Dendritic cell treated with granulocyte-macrophage colony-stimulating factor and Interleukin-4, amounts not matched to agents 40 ng/mL and 50 ng/mL, for 4 days (primary cell): Measurements from ENCODE around the gene KDM4C.

Experiments used
- H3K27ac Mint-ChIP-seq: one replicate; pipeline ENCODE4 v1.8.0; 2022; ENCODE audit warnings: mild to moderate bottlenecking, mixed read lengths
- H3K27me3 Mint-ChIP-seq: one replicate; pipeline ENCODE4 v1.8.0; 2022; ENCODE audit warnings: mild to moderate bottlenecking, mixed read lengths
- H3K36me3 Mint-ChIP-seq: one replicate; pipeline ENCODE4 v1.8.0; 2022; ENCODE audit warnings: low read depth, mixed read lengths
- H3K4me1 Mint-ChIP-seq: one replicate; pipeline ENCODE4 v1.8.0; 2022; ENCODE audit warnings: low read depth, mixed read lengths
- H3K4me3 Mint-ChIP-seq: one replicate; pipeline ENCODE4 v1.8.0; 2022; ENCODE audit warnings: mild to moderate bottlenecking, moderate library complexity, mixed read lengths
- H3K9me3 Mint-ChIP-seq: one replicate; pipeline ENCODE4 v1.8.0; 2022; ENCODE audit warnings: mixed read lengths
- intact Hi-C: fragments of 100-400 bp; cut with micrococcal nuclease; formaldehyde crosslinking; loops from one replicate; pipeline ENCODE4 v1.15.0; 2022

KDM4C gene

DNA sequence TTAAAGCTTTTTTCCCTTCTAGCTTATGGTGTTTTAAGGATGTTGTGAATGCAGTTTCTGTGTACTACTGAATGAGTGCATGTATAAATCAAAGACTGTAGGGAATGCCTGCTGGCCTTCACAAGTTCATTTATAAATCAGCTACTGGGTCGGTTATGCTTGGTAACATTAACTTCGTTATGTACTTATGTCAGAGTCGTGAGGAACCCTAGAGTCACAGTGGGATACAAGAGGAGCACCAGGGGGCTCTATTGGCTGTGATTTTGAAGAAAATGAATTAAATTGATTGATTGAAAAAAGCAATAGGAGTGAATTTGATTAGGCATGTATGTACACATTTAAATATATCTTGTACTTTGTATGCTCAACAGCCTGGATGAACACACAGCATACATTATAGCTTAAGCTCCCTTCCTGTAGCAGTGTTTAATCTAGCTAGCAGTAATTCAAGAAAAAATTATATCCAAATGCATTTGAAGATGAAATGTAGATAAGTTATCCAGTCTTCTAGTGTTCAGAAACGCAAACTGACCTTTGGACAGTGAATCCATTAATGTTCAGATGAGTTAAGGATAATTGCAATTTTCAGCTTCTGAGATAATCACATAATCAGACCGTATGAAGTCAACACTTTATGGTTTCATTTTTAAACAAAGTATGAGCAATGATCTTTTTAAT is 204.2 kb downstream of the KDM4C start:
- intact Hi-C loops = no loop called here
- Mint-ChIP-seq H3K27ac (no peak overlapping the region), H3K27me3 (no peaks in the 10 kb centered on the region), H3K36me3 (peaks cover 18% of the 10 kb centered on the region), H3K4me3 (no peak overlapping the region), H3K9me3 (no peaks in the 10 kb centered on the region), H3K4me1 (peaks cover 7% of the 10 kb centered on the region)

DNA sequence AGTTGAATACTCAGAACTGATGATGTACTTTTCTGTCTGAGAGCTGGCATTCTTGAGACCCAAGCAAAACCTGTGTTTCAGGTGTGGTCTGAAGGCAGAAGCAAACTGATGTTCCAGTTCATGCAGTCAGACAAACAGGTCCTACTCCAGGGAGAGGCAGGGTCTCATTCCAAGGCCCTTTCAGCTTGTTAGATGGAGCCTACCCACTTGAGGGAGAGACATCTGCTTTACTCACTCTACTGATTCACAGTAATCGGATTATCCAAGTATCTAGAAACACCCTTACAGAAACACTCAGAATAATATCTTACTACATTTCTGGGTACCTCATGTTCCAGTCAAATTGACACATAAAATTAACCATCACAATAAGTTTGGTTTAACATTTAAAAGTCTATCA is 207.8 kb downstream of the KDM4C start:
- no peaks in the 10 kb centered on the region for H3K27me3 Mint-ChIP-seq
- H3K36me3 Mint-ChIP-seq = peaks cover 4% of the 10 kb centered on the region
- H3K27ac Mint-ChIP-seq = no peak overlapping the region
- no peak overlapping the region for H3K4me3 Mint-ChIP-seq
- H3K9me3 Mint-ChIP-seq = no peaks in the 10 kb centered on the region
- H3K4me1 Mint-ChIP-seq = peaks cover 2% of the 10 kb centered on the region
- intact Hi-C loops = no loop called here

DNA sequence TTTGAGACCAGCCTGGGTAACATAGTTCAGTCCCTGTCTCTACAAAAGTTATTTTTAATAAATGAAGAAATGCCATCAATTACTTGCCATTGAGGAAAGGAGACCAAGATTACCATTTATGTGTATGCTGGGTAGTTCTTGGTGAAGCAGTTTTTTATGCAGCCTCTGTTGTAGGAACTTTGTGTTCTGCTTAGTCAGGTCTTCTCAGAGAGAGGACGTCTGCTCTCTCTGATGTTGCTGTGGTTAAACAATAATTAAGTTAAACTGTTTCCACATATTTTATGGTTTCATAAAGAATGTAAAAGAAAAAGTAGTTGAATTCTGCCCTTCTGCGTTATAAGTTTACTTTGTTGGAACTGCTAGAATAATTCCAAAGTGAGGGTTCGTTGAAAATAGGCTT is 210.5 kb downstream of the KDM4C start:
- no peak overlapping the region for H3K27ac Mint-ChIP-seq
- H3K36me3 Mint-ChIP-seq = no peaks in the 10 kb centered on the region
- no peaks in the 10 kb centered on the region for H3K9me3 Mint-ChIP-seq
- H3K4me3 Mint-ChIP-seq = no peak overlapping the region
- intact Hi-C loops = no loop called here
- no peaks in the 10 kb centered on the region for H3K27me3 Mint-ChIP-seq
- peaks cover 8% of the 10 kb centered on the region for H3K4me1 Mint-ChIP-seq

DNA sequence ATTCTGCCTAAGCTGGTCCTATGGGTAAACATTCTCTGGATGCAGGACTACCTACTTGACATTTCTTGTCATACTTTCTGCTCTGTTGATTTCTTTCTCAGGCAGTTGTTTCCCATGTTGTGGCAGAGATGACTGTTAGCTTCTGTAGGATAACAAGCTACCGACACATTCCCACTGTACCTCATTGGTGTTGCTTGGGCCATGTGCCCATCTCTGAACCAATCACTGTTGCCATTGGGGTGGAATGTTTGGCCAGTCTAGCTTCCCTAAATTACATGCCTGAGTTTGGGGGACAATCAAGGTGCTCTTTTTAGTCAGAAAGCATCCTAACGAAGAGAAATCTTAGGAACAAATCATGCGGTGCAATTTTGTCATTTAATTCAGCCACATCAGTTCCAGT is 212.0 kb downstream of the KDM4C start:
- Mint-ChIP-seq H3K9me3 (no peaks in the 10 kb centered on the region), H3K4me1 (peaks cover 8% of the 10 kb centered on the region), H3K36me3 (no peaks in the 10 kb centered on the region), H3K4me3 (no peak overlapping the region), H3K27me3 (no peaks in the 10 kb centered on the region), H3K27ac (no peak overlapping the region)
- intact Hi-C loops = no loop called here

GRCh38 chr9:6973089-6973488 is 215.3 kb downstream of the KDM4C start:
- H3K9me3 Mint-ChIP-seq = no peaks in the 10 kb centered on the region

DNA sequence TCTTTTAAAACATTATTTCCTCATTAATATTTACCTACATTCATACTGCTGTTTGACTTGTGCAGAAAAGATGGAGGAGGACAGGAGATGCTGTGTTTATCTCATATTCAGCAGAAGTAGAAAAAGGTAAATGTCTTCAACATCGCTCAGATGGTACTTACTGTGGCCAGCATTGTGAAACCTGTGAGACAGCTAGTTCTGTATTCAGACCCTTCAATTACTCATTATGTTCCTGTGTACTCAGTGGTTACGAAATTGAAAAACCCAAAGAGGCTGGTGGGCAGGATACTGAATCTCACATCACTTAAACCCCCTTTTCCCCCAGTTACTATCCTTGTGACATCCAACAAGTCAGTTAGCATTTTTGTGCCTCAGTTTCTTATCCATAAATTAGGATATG is 216.0 kb downstream of the KDM4C start:
- no peaks in the 10 kb centered on the region for H3K9me3 Mint-ChIP-seq
- H3K36me3 Mint-ChIP-seq = peaks cover 5% of the 10 kb centered on the region
- H3K4me3 Mint-ChIP-seq = no peak overlapping the region
- no peaks in the 10 kb centered on the region for H3K27me3 Mint-ChIP-seq
- H3K4me1 Mint-ChIP-seq = peaks cover 8% of the 10 kb centered on the region
- H3K27ac Mint-ChIP-seq = no peak overlapping the region
- intact Hi-C loops = no loop called here

More at GRCh38 chr9:6973089-6973488, 215.3 kb downstream of the KDM4C start:
- Mint-ChIP-seq H3K4me1 (peaks cover 8% of the 10 kb centered on the region), H3K27me3 (no peaks in the 10 kb centered on the region), H3K36me3 (no peaks in the 10 kb centered on the region), H3K4me3 (no peak overlapping the region), H3K27ac (no peak overlapping the region)
- intact Hi-C loops = no loop called here

DNA sequence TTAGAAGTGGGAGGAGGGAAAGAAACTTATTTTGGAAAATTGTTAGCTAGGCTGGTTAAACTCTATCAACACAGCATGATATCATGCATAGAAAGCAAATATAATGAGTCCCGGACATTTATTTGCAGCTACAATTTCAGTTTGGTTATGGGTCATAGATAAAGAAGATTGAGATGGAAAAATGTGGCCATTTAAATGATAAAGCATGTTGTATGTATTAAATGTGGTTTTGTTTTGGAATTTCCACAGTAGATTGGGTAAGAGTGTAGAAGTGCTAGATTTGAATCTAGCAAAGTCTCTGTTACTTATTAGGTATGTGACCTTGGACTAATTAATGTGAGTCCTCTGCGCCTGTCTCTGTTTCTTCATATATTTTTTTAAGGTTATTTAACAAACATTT is 217.4 kb downstream of the KDM4C start:
- Mint-ChIP-seq H3K9me3 (no peaks in the 10 kb centered on the region), H3K36me3 (peaks cover 7% of the 10 kb centered on the region), H3K27me3 (no peaks in the 10 kb centered on the region), H3K4me3 (no peak overlapping the region), H3K27ac (no peak overlapping the region), H3K4me1 (peaks cover 8% of the 10 kb centered on the region)
- intact Hi-C loops = no loop called here

GRCh38 chr9:6977761-6978160 is 220.0 kb downstream of the KDM4C start:
- no peaks in the 10 kb centered on the region for H3K27me3 Mint-ChIP-seq
- intact Hi-C loops = no loop called here
- no peak overlapping the region for H3K27ac Mint-ChIP-seq
- no peak overlapping the region for H3K4me3 Mint-ChIP-seq
- peaks cover 6% of the 10 kb centered on the region for H3K4me1 Mint-ChIP-seq
- H3K36me3 Mint-ChIP-seq = peaks cover 26% of the 10 kb centered on the region
- H3K9me3 Mint-ChIP-seq = no peaks in the 10 kb centered on the region

- H3K9me3 Mint-ChIP-seq = no peaks in the 10 kb centered on the region
- no peaks in the 10 kb centered on the region for H3K27me3 Mint-ChIP-seq
- no peak overlapping the region for H3K4me3 Mint-ChIP-seq
- H3K4me1 Mint-ChIP-seq = no peaks in the 10 kb centered on the region
- no peak overlapping the region for H3K27ac Mint-ChIP-seq
- intact Hi-C loops = no loop called here
- peaks cover 34% of the 10 kb centered on the region for H3K36me3 Mint-ChIP-seq
Measured at GRCh38 chr9:6978591-6978990, 220.8 kb downstream of the KDM4C start.

GRCh38 chr9:6984941-6985578 is 227.3 kb downstream of the KDM4C start:
- H3K9me3 Mint-ChIP-seq = no peaks in the 10 kb centered on the region
- H3K36me3 Mint-ChIP-seq = peaks cover 83% of the 10 kb centered on the region
- intact Hi-C loops = no loop called here
- no peaks in the 10 kb centered on the region for H3K27me3 Mint-ChIP-seq
- H3K27ac Mint-ChIP-seq = no peak overlapping the region
- H3K4me3 Mint-ChIP-seq = no peak overlapping the region
- H3K4me1 Mint-ChIP-seq = no peaks in the 10 kb centered on the region

GRCh38 chr9:6986141-6986815 is 228.5 kb downstream of the KDM4C start:
- H3K4me1 Mint-ChIP-seq = no peaks in the 10 kb centered on the region
- intact Hi-C loops = no loop called here
- H3K4me3 Mint-ChIP-seq = no peak overlapping the region
- no peak overlapping the region for H3K27ac Mint-ChIP-seq
- no peaks in the 10 kb centered on the region for H3K27me3 Mint-ChIP-seq
- H3K36me3 Mint-ChIP-seq = peaks cover 87% of the 10 kb centered on the region
- no peaks in the 10 kb centered on the region for H3K9me3 Mint-ChIP-seq

DNA sequence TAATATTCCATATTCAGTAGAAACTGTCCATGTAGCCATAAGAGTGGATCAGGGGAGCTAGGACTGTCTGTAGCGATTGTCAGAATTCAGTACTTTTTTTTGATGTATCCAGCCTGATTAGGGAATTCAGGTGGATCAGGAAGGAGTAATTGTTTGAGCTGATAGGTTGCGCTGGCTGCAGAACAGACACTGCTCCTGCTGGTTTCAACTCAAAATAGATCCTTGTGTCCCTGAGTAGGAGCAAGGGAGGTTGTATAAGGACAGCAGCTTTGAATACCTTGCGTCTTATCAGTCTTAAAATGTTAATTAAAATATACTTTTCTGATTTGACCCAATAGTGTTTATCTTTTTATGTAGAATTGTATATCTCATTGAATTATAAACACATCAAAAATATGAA is 229.6 kb downstream of the KDM4C start:
- H3K4me1 Mint-ChIP-seq = no peaks in the 10 kb centered on the region
- H3K36me3 Mint-ChIP-seq = peaks cover 87% of the 10 kb centered on the region
- H3K9me3 Mint-ChIP-seq = no peaks in the 10 kb centered on the region
- intact Hi-C loops = no loop called here
- no peaks in the 10 kb centered on the region for H3K27me3 Mint-ChIP-seq
- no peak overlapping the region for H3K4me3 Mint-ChIP-seq
- no peak overlapping the region for H3K27ac Mint-ChIP-seq

GRCh38 chr9:6991418-6991817 is 233.6 kb downstream of the KDM4C start:
- Mint-ChIP-seq H3K4me3 (no peak overlapping the region), H3K4me1 (no peaks in the 10 kb centered on the region), H3K9me3 (no peaks in the 10 kb centered on the region)

DNA sequence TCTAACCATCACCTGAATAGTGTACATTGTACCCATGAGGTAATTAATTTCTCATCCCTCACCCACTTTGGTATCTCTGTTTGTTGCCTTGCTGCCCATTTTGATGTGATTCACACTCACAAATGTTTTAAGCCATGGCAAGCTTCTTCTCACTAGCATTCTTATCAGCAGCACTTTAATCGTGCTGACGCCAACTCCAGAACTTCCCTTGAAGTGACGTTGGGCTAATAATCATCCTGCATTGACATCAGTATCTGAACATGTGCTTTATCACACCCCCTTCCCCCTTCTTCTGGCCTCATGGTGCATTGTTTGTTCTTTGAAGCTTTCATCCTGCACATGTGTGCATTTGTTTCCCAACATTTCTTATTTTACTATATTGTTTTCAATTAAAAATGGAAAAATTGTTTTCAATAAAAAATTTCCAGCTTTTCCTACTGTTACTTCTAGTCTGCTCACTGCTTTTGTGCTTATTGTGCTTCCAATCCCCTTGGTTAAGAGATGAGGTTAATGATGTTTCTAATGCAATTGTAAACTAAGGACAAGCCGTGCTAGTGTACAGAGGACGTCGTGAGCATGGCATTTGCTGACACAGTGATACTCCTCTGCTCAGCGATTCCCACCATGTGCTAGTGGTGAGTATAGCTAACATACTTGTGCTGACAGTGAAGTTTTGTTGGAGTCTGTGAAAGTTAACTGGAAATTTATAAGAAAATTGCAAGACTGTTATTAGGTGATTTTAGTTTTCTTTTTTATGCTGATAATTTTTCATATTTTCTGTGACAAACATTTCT is 238.5 kb downstream of the KDM4C start:
- intact Hi-C loops = no loop called here
- no peak overlapping the region for H3K4me3 Mint-ChIP-seq
- H3K9me3 Mint-ChIP-seq = no peaks in the 10 kb centered on the region
- H3K27ac Mint-ChIP-seq = no peak overlapping the region
- H3K4me1 Mint-ChIP-seq = no peaks in the 10 kb centered on the region
- peaks cover 64% of the 10 kb centered on the region for H3K36me3 Mint-ChIP-seq
- H3K27me3 Mint-ChIP-seq = no peaks in the 10 kb centered on the region

More at GRCh38 chr9:6991418-6991817, 233.6 kb downstream of the KDM4C start:
- Mint-ChIP-seq H3K27ac (no peak overlapping the region), H3K27me3 (no peaks in the 10 kb centered on the region), H3K36me3 (peaks cover 84% of the 10 kb centered on the region)
- intact Hi-C loops = no loop called here
